Sigmoid colon (tissue), 7 donors: ENCODE measurements around the gene ADRA1B. TPM values are rescaled to one million over a fixed set of nuclear protein-coding genes. Genes with fewer than 3 reads are reported as not detected.

Experiments
- DNase-seq: peaks from one replicate; pipeline ENCODE4 v3.0.0-alpha.2; 2019
- H3K27ac ChIP-seq, 4 donors: fragments of 200-600 bp; sonication (generic); one replicate each; pipeline ENCODE4 v1.5.1; 2016 to 2019; ENCODE audit warnings: mild to moderate bottlenecking in 1 of 4
- H3K27me3 ChIP-seq, 3 donors: fragments of 200-600 bp; sonication (generic); one replicate each; pipeline ENCODE4 v1.5.1; 2019; ENCODE audit warnings: mild to moderate bottlenecking in 1 of 3
- H3K36me3 ChIP-seq, 4 donors: fragments of 200-600 bp; sonication (generic); one replicate each; pipeline ENCODE4 v1.5.1; 2016 to 2019
- H3K4me1 ChIP-seq, 4 donors: fragments of 200-600 bp; sonication (generic); one replicate each; pipeline ENCODE4 v1.5.1; 2017 to 2019
- H3K4me3 ChIP-seq, 4 donors: fragments of 200-600 bp; sonication (generic); one replicate each; pipeline ENCODE4 v1.5.1; 2017 to 2019; ENCODE audit warnings: mild to moderate bottlenecking in 2 of 4, moderate library complexity in 1 of 4
- H3K9me3 ChIP-seq, 4 donors: fragments of 200-600 bp in 3 of 4; sonication (generic) in 3 of 4; one replicate each; pipeline versions ENCODE4 v1.5.1 to v1.6.1; 2013 to 2019
- CTCF ChIP-seq, 4 experiments: fragments of 450-650 bp in 3 of 4; fragments of 200-600 bp in 1 of 4; IDR thresholded peaks; one replicate each; pipeline ENCODE4 v1.5.1; 2016 to 2019; ENCODE audit warnings: antibody characterized with exemption in 4 of 4, mild to moderate bottlenecking in 3 of 4, moderate library complexity in 2 of 4
- EP300 ChIP-seq, 4 donors: sonication (generic); formaldehyde crosslinking; IDR thresholded peaks; one replicate each; pipeline ENCODE4 v1.6.1; 2017; ENCODE audit warnings: antibody characterized with exemption in 4 of 4
- POLR2A ChIP-seq, 2 donors: fragments of 450-650 bp; IDR thresholded peaks; one replicate each; pipeline ENCODE4 v1.6.1; 2016; ENCODE audit warnings: antibody characterized with exemption in 2 of 2, mild to moderate bottlenecking in 2 of 2, moderate library complexity in 2 of 2
- POLR2AphosphoS5 ChIP-seq, 4 donors: sonication (generic); formaldehyde crosslinking; IDR thresholded peaks; one replicate each; pipeline ENCODE4 v1.6.1; 2017; ENCODE audit warnings: antibody characterized with exemption in 4 of 4
- WGBS, 2 donors: extraction: QIAGEN DNeasy Blood & Tissue Kit; methylation state at CpG; one replicate each; pipeline ENCODE4 v1.1.7; 2013; 5-methylcytosine and 5-hydroxymethylcytosine counted together
- intact Hi-C: fragments of 100-400 bp; cut with DNase I; formaldehyde crosslinking; loops from one replicate; pipeline ENCODE4 v1.15.1; 2023
- polyA plus RNA-seq, 3 donors: library from polyadenylated mRNA; stranded (reverse); fragments of 200-250 nt; gene quantifications; one replicate each; pipeline ENCODE4 v1.2.3, GENCODE V29; 2013
- total RNA-seq, 4 donors: library from RNA; depleted of rRNA; stranded (reverse); fragments of >200 nt; gene quantifications; one replicate each; pipeline ENCODE4 v1.1.0, GENCODE V29; 2016
- donor health status: healthy with polysubstance abuse.
- donor health status: Bipolar disorder and iron deficiency.
- donor health status: healthy.

ADRA1B gene
- total and polyA plus RNA-seq, 7 donors, result 0.36 to 1.8 (median 0.61) TPM; not detected in 1

DNA sequence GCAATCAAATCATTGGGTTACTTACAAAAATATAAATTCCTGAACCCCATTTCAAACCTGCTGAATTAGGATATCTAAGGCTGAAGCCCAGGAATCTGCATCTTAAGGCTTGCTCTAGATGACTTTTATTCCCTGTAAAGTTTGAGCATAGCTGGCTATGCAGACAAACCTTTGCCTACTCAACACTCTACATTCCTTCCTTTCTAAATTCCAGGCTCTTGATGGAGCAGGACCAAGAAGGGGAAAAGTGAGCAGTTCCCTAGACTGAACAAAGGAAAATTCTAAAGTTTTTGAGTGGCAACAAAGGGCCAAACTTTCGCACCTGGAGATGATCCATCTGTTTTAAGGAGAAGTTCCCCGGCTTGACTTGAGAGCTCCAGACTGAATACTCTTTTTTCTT lies 9.8 kb upstream of the ADRA1B start:
- Histone ChIP-seq H3K27me3 (no peaks in the 10 kb centered on the region), H3K4me3 (no peak overlapping the region), H3K4me1 (no peaks in the 10 kb centered on the region), H3K36me3 (no peaks in the 10 kb centered on the region), H3K9me3 (no peaks in the 10 kb centered on the region), H3K27ac (no peak overlapping the region)
- TF ChIP-seq POLR2AphosphoS5 (IDR thresholded peaks at IDR 0.05) (no peak), POLR2A (IDR thresholded peaks at IDR 0.05) (no peak), CTCF (IDR thresholded peaks at IDR 0.05) (no peak), EP300 (IDR thresholded peaks at IDR 0.05) (no peak)
- intact Hi-C loops, result no loop called here
- 94 to 96% methylated on average over 2 of the region's 2 CpGs for WGBS, 2 donors
- DNase-seq, result no peak

GRCh38 chr5:159906943-159907342 lies 9.3 kb upstream of the ADRA1B start:
- no peak overlapping the region for H3K4me3 ChIP-seq
- WGBS, 2 donors, result 15 to 56% methylated on average over 3 of the region's 3 CpGs
- H3K36me3 ChIP-seq, result no peaks in the 10 kb centered on the region
- TF ChIP-seq POLR2A (IDR thresholded peaks at IDR 0.05) (no peak), POLR2AphosphoS5 (IDR thresholded peaks at IDR 0.05) (no peak), EP300 (IDR thresholded peaks at IDR 0.05) (no peak), CTCF (IDR thresholded peaks at IDR 0.05) (no peak)
- intact Hi-C loops, result no loop called here
- H3K9me3 ChIP-seq, result no peaks in the 10 kb centered on the region
- no peak overlapping the region for H3K27ac ChIP-seq
- H3K4me1 ChIP-seq, result peaks cover 0 to 3% (median 1%) of the 10 kb centered on the region in 4 donors
- no peak for DNase-seq
- no peaks in the 10 kb centered on the region for H3K27me3 ChIP-seq

DNA sequence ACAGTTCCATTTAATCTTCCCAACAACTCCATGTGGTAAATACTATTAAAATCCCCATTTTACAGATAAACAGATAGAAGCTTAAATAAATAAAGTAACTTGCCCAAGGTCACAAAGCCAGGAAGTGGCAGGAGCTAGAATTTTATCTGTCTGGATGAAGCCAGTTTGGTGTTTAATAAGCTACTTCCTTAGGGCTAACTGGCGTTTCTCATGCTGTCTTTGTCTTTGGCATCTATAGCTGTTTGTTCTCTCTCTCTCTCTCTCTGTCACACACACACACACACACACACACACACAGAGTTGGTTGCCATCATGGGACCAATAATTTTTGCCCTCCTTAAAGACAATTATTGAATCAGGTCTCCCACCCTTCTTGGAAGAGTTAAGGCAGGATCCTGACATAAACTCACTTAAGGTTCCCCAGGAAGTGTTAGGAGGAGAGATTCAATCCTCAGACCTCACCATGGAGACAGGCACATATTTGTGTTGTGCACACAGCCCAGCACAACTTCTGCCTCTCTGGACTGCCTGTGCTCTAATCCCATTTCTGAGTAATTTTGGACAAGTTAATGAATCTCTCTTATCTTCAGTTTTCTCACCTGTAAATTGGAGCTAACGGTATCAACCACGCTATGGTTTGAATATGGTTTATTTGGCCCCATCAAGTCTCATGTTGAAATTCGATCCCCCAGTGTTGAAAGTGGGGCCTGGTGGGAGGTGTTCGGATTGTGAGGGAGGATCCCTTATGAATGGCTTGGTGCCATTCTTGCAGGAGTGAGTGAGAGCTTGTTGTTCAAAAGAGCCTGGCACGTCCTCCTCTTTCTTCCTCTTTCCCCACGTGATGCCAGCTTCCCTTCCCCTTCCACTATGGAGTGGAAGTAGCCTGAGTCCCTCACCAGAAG lies 8.3 kb upstream of the ADRA1B start:
- Histone ChIP-seq H3K27ac (no peak overlapping the region), H3K9me3 (no peaks in the 10 kb centered on the region), H3K4me1 (peaks cover 0 to 12% (median 10%) of the 10 kb centered on the region in 4 donors), H3K4me3 (no peak overlapping the region), H3K36me3 (no peaks in the 10 kb centered on the region), H3K27me3 (no peaks in the 10 kb centered on the region)
- no peak for DNase-seq
- WGBS, 2 donors, result 70 to 75% methylated on average over 7 of the region's 7 CpGs
- intact Hi-C loops, result no loop called here
- TF ChIP-seq EP300 (IDR thresholded peaks at IDR 0.05), result no peak
- no peak for TF ChIP-seq CTCF (IDR thresholded peaks at IDR 0.05)
- no peak for TF ChIP-seq POLR2AphosphoS5 (IDR thresholded peaks at IDR 0.05)
- no peak for TF ChIP-seq POLR2A (IDR thresholded peaks at IDR 0.05)

DNA sequence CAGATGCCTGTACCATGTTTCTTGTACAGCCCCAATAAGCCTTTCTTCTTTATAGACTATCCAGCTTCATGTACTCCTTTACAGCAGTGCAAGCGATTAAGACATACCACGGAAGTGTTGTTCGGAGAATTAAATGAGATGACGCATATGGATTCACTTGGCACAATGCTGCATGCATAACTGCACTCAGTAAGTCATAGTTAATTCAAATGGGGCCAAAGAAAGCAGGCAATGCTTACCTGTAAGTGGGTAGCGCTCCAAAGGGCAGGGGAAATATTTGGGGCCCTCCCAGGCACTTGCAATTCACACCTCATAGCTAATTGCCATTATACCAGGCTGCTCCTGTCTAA lies 7.7 kb upstream of the ADRA1B start:
- no peak overlapping the region for H3K27ac ChIP-seq
- 75 to 88% methylated on average over 5 of the region's 5 CpGs for whole genome bisulfite sequencing, 2 donors
- H3K9me3 ChIP-seq, result no peaks in the 10 kb centered on the region
- no peak overlapping the region for H3K4me3 ChIP-seq
- DNase-seq, result no peak
- intact Hi-C loops, result no loop called here
- no peaks in the 10 kb centered on the region for H3K27me3 ChIP-seq
- H3K4me1 ChIP-seq, result peaks cover 0 to 13% (median 10%) of the 10 kb centered on the region in 4 donors
- H3K36me3 ChIP-seq, result no peaks in the 10 kb centered on the region
- TF ChIP-seq POLR2A (IDR thresholded peaks at IDR 0.05), result no peak

DNA sequence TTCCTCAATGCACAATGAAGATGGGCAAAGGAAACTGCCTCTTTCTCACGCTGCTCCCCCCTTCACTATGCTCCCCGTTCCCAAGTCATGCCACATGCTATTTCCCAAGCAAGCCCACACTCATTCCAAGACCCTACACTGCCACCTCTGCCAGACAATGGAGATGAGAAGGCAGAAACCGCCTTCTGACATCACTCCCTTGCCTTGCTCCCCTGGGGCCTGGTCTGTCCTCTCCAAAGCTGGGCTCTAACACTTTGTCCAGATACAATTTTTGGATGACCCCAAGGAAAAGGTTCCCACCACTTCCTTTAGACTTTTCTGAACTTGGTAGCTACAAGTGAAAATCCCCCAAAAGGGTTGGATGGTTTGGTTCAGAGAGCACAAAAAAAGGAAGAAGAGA lies 7.2 kb upstream of the ADRA1B start:
- no peak overlapping the region for H3K27ac ChIP-seq
- H3K4me1 ChIP-seq, result peaks cover 0 to 13% (median 10%) of the 10 kb centered on the region in 4 donors
- TF ChIP-seq POLR2A (IDR thresholded peaks at IDR 0.05), result no peak
- TF ChIP-seq CTCF (IDR thresholded peaks at IDR 0.05), result no peak
- TF ChIP-seq EP300 (IDR thresholded peaks at IDR 0.05), result no peak
- TF ChIP-seq POLR2AphosphoS5 (IDR thresholded peaks at IDR 0.05), result no peak
- intact Hi-C loops, result no loop called here
- H3K9me3 ChIP-seq, result no peaks in the 10 kb centered on the region
- H3K36me3 ChIP-seq, result no peaks in the 10 kb centered on the region
- H3K27me3 ChIP-seq, result no peaks in the 10 kb centered on the region
- 87 to 89% methylated on average over 3 of the region's 3 CpGs for WGBS, 2 donors
- no peak overlapping the region for H3K4me3 ChIP-seq
- no peak for DNase-seq
